Gastroesophageal sphincter (tissue), 4 donors: Measurements from ENCODE around the gene THEM5. TPM values are rescaled to one million over a fixed set of nuclear protein-coding genes. Genes with fewer than 3 reads are reported as not detected.

Source experiments
- ATAC-seq: fragments of 150-250 bp; one replicate; pipeline ENCODE4 v1.9.1; 2016; ENCODE audit warnings: mild to moderate bottlenecking, moderate library complexity
- H3K27ac ChIP-seq, 4 donors: fragments of 200-600 bp; sonication (generic) in 3 of 4; 1 replicate in 3 of 4; 2 replicates in 1 of 4; pipeline ENCODE4 v1.5.1; 2016 to 2019
- H3K27me3 ChIP-seq: fragments of 200-600 bp; sonication (generic); one replicate; pipeline ENCODE4 v1.5.1; 2019
- H3K36me3 ChIP-seq, 2 donors: fragments of 200-600 bp; sonication (generic); one replicate each; pipeline ENCODE4 v1.5.1; 2019; ENCODE audit warnings: control low read depth in 1 of 2
- H3K4me1 ChIP-seq, 3 donors: fragments of 200-600 bp; sonication (generic); 1 replicate in 2 of 3; 2 replicates in 1 of 3; pipeline ENCODE4 v1.5.1; 2016 to 2019; ENCODE audit warnings: control low read depth in 2 of 3
- H3K4me3 ChIP-seq, 2 donors: fragments of 200-600 bp; sonication (generic); one replicate each; pipeline ENCODE4 v1.5.1; 2019; ENCODE audit warnings: mild to moderate bottlenecking in 1 of 2, moderate library complexity in 1 of 2
- H3K9me3 ChIP-seq, 3 donors: fragments of 200-600 bp; sonication (generic); one replicate each; pipeline ENCODE4 v1.5.1; 2017 to 2019; ENCODE audit warnings: control low read depth in 2 of 3
- EP300 ChIP-seq: sonication (generic); formaldehyde crosslinking; IDR thresholded peaks from one replicate; pipeline ENCODE4 v1.6.1; 2017; ENCODE audit warnings: antibody characterized with exemption, mild to moderate bottlenecking
- POLR2A ChIP-seq, 2 donors: fragments of 450-650 bp; IDR thresholded peaks; one replicate each; pipeline ENCODE4 v1.6.1; 2017; ENCODE audit warnings: antibody characterized with exemption in 2 of 2, mild to moderate bottlenecking in 2 of 2, moderate library complexity in 1 of 2
- POLR2AphosphoS5 ChIP-seq: sonication (generic); formaldehyde crosslinking; IDR thresholded peaks from one replicate; pipeline ENCODE4 v1.6.1; 2017; ENCODE audit warnings: antibody characterized with exemption
- WGBS, 2 donors: methylation state at CpG; one replicate each; pipeline ENCODE4 v1.1.5; 2018; ENCODE audit warnings: low coverage in 1 of 2; 5-methylcytosine and 5-hydroxymethylcytosine counted together
- total RNA-seq, 4 donors: library from RNA; depleted of rRNA; stranded (reverse); fragments of >200 nt; gene quantifications; one replicate each; pipeline ENCODE4 v1.1.0, GENCODE V29; 2016
- TF ChIP-seq, protein P1 (sequence below), 4 experiments: fragments of 200-600 bp in 2 of 4; fragments of 450-650 bp in 2 of 4; sonication (generic) in 1 of 4; IDR thresholded peaks; one replicate each; pipeline ENCODE4 v1.5.1; 2017 to 2019; ENCODE audit warnings: antibody characterized with exemption in 4 of 4, mild to moderate bottlenecking in 2 of 4, moderate library complexity in 2 of 4

Gene THEM5
- total RNA-seq, 4 donors from 2014 or later, result not detected

DNA sequence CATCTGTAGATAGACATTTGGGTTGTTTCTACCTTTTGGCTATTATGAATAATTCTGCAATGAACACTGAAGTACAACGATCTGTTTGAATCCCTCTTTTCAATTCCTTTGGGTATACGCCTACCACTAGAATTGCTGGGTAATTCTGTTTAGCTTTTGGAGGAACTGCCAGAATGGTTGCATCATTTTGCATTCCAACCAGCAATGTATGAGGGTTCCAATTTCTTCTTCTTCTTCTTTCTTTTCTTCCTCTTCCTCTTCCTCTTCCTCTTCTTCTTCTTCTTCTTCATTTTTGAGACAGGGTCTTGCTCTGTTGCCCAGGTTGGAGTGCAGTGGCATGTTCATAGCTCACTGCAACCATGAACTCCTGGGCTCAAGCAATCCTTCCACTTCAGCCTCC lies 13.8 kb upstream of the THEM5 start:
- no peaks in the 10 kb centered on the region for H3K9me3 ChIP-seq
- H3K27me3 ChIP-seq, result peaks cover 20% of the 10 kb centered on the region
- H3K4me3 ChIP-seq, result no peak overlapping the region
- WGBS, 2 donors, result 60 to 84% methylated on average over 2 of the region's 2 CpGs
- TF ChIP-seq EP300 (no peak), POLR2AphosphoS5 (no peak), POLR2A (IDR thresholded peaks at IDR 0.05) (no peak)
- TF ChIP-seq, protein P1, sequence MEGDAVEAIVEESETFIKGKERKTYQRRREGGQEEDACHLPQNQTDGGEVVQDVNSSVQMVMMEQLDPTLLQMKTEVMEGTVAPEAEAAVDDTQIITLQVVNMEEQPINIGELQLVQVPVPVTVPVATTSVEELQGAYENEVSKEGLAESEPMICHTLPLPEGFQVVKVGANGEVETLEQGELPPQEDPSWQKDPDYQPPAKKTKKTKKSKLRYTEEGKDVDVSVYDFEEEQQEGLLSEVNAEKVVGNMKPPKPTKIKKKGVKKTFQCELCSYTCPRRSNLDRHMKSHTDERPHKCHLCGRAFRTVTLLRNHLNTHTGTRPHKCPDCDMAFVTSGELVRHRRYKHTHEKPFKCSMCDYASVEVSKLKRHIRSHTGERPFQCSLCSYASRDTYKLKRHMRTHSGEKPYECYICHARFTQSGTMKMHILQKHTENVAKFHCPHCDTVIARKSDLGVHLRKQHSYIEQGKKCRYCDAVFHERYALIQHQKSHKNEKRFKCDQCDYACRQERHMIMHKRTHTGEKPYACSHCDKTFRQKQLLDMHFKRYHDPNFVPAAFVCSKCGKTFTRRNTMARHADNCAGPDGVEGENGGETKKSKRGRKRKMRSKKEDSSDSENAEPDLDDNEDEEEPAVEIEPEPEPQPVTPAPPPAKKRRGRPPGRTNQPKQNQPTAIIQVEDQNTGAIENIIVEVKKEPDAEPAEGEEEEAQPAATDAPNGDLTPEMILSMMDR (IDR thresholded peaks at IDR 0.05), result no peak
- no peaks in the 10 kb centered on the region for H3K36me3 ChIP-seq
- ATAC-seq, result no peak
- no peaks in the 10 kb centered on the region for H3K4me1 ChIP-seq
- H3K27ac ChIP-seq, result no peak overlapping the region

- Histone ChIP-seq H3K4me1 (no peaks in the 10 kb centered on the region), H3K27ac (no peak overlapping the region), H3K9me3 (no peaks in the 10 kb centered on the region), H3K36me3 (no peaks in the 10 kb centered on the region), H3K27me3 (peaks cover 20% of the 10 kb centered on the region), H3K4me3 (no peak overlapping the region)
- WGBS, 2 donors, result 60% methylated on average over 1 of the region's 2 CpGs; no CpG with 5 or more reads in 1 of the 2 donors
- ATAC-seq, result no peak
- TF ChIP-seq, protein P1 (IDR thresholded peaks at IDR 0.05), result no peak
- no peak for TF ChIP-seq POLR2AphosphoS5
- no peak for TF ChIP-seq EP300
- TF ChIP-seq POLR2A (IDR thresholded peaks at IDR 0.05), result no peak
Observed at GRCh38 chr1:151864411-151864810, 10.9 kb upstream of the THEM5 start.

- Histone ChIP-seq H3K4me1 (no peaks in the 10 kb centered on the region), H3K27ac (no peak overlapping the region), H3K36me3 (no peaks in the 10 kb centered on the region), H3K27me3 (peaks cover 20% of the 10 kb centered on the region), H3K9me3 (no peaks in the 10 kb centered on the region), H3K4me3 (no peak overlapping the region)
- no peak for ATAC-seq
- TF ChIP-seq POLR2A (IDR thresholded peaks at IDR 0.05) (no peak), EP300 (no peak), POLR2AphosphoS5 (no peak)
- TF ChIP-seq, protein P1 (IDR thresholded peaks at IDR 0.05), result no peak
Observed at GRCh38 chr1:151862604-151863003, 9.1 kb upstream of the THEM5 start.

- WGBS, 2 donors, result 81% methylated on average over 6 of the region's 7 CpGs; no CpG with 5 or more reads in 1 of the 2 donors
- no peak overlapping the region for H3K4me3 ChIP-seq
- H3K36me3 ChIP-seq, result no peaks in the 10 kb centered on the region
- no peaks in the 10 kb centered on the region for H3K9me3 ChIP-seq
- H3K27me3 ChIP-seq, result peaks cover 13% of the 10 kb centered on the region
- TF ChIP-seq, protein P1 (IDR thresholded peaks at IDR 0.05), result no peak
- no peak for TF ChIP-seq POLR2AphosphoS5
- no peak for TF ChIP-seq POLR2A (IDR thresholded peaks at IDR 0.05)
- TF ChIP-seq EP300, result no peak
- no peak for ATAC-seq
- H3K27ac ChIP-seq, result no peak overlapping the region
- no peaks in the 10 kb centered on the region for H3K4me1 ChIP-seq
Observed at GRCh38 chr1:151860504-151861187, 7.1 kb upstream of the THEM5 start.

DNA sequence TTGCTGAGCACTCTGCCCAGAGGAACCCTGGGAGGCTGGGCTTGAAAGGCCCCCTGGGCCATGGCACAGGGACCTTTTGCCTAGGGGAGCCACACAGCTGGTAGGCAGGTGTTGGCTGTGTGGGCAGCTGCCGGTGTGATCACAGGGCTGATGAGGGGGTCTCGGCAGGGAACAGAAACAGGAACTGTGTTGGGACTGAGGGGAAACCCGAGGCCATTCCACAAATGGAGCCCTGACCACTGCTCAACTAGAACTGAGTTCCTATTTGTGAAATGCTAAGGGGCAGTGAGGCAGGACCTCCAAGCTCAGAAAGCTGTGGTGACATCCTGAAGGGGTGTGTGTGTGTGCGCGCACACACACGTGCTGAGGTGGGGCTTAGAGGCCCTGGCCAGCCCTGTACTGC lies 6.4 kb upstream of the THEM5 start:
- H3K27me3 ChIP-seq, result peaks cover 6% of the 10 kb centered on the region
- H3K27ac ChIP-seq, result no peak overlapping the region
- ATAC-seq, result no peak
- TF ChIP-seq, protein P1 (IDR thresholded peaks at IDR 0.05), result no peak
- TF ChIP-seq POLR2AphosphoS5 (no peak), POLR2A (IDR thresholded peaks at IDR 0.05) (no peak), EP300 (no peak)
- no peak overlapping the region for H3K4me3 ChIP-seq
- no peaks in the 10 kb centered on the region for H3K9me3 ChIP-seq
- no peaks in the 10 kb centered on the region for H3K4me1 ChIP-seq
- WGBS, 2 donors, result 60 to 83% methylated on average over 1 to 6 of the region's 6 CpGs
- no peaks in the 10 kb centered on the region for H3K36me3 ChIP-seq
